Activated CD4-positive, alpha-beta T cell treated with anti-CD3 and anti-CD28 coated beads for 4 hours (primary cell): ENCODE data around the gene APBA2.

Experiments
- DNase-seq, 2 donors: peaks; one replicate each; pipeline ENCODE4 v3.0.0-alpha.2; 2020

Gene APBA2

GRCh38 chr15:28917791-28918140 lies 32.0 kb downstream of the APBA2 start:
- no peak for DNase-seq

GRCh38 chr15:28918141-28918983 lies 32.6 kb downstream of the APBA2 start:
- no peak for DNase-seq

- peak; percentile 16 to 27 for DNase-seq
These were observed 33.4 kb downstream of the APBA2 start for GRCh38 chr15:28919201-28919635.

GRCh38 chr15:28919679-28920655 lies 34.2 kb downstream of the APBA2 start:
- DNase-seq = no peak

- DNase-seq = no peak
These were observed 35.1 kb downstream of the APBA2 start for GRCh38 chr15:28920781-28921331.

GRCh38 chr15:28921336-28921735 lies 35.6 kb downstream of the APBA2 start:
- no peak for DNase-seq

- DNase-seq = no peak
These were observed 36.3 kb downstream of the APBA2 start for GRCh38 chr15:28921919-28922706.

- DNase-seq = no peak
These were observed 36.9 kb downstream of the APBA2 start for GRCh38 chr15:28922707-28923012.

- DNase-seq = no peak
These were observed 38.0 kb downstream of the APBA2 start for GRCh38 chr15:28923726-28924280.

GRCh38 chr15:28927043-28927442 lies 41.3 kb downstream of the APBA2 start:
- no peak for DNase-seq

- no peak for DNase-seq
These were observed 43.4 kb downstream of the APBA2 start for GRCh38 chr15:28929200-28929599.

GRCh38 chr15:28930011-28930410 lies 44.2 kb downstream of the APBA2 start:
- no peak for DNase-seq

- DNase-seq = no peak
These were observed 44.9 kb downstream of the APBA2 start for GRCh38 chr15:28930476-28931291.

- no peak for DNase-seq
These were observed 46.1 kb downstream of the APBA2 start for GRCh38 chr15:28931828-28932227.

GRCh38 chr15:28932361-28932760 lies 46.6 kb downstream of the APBA2 start:
- no peak for DNase-seq

GRCh38 chr15:28933710-28934445 lies 48.1 kb downstream of the APBA2 start:
- no peak for DNase-seq

- DNase-seq = no peak
These were observed 48.9 kb downstream of the APBA2 start for GRCh38 chr15:28934645-28935044.

- DNase-seq = peak; percentile 37 to 40
These were observed 49.5 kb downstream of the APBA2 start for GRCh38 chr15:28935316-28935715.

- DNase-seq = no peak
These were observed 50.3 kb downstream of the APBA2 start for GRCh38 chr15:28936081-28936480.

GRCh38 chr15:28936481-28936881 lies 50.7 kb downstream of the APBA2 start:
- DNase-seq = no peak

GRCh38 chr15:28937271-28937670 lies 51.5 kb downstream of the APBA2 start:
- no peak for DNase-seq
